Kidney epithelial cell (primary cell): ENCODE data around the gene RNF146. TPM values are rescaled to one million over a fixed set of nuclear protein-coding genes. Genes with fewer than 3 reads are reported as not detected.
"Not testable (repeated sequence)": the region's sequence is repeated elsewhere in the genome, so short reads cannot be mapped to it uniquely, and the experiment has no call there.

ENCODE experiments used
- DNase-seq: peaks from one replicate; pipeline ENCODE4 v3.0.0-alpha.2; 2010; ENCODE audit warnings: low read depth
- H3K27me3 ChIP-seq: 2 replicates; pipeline ENCODE4 v1.6.0; 2011; ENCODE audit warnings: low read length; ENCODE audit not compliant: control insufficient read depth, insufficient read depth
- H3K36me3 ChIP-seq: 2 replicates; pipeline ENCODE4 v1.5.1; 2011; ENCODE audit warnings: low read length; ENCODE audit not compliant: control insufficient read depth, insufficient read depth
- H3K4me3 ChIP-seq: 2 replicates; pipeline ENCODE4 v1.5.1; 2011; ENCODE audit warnings: low read depth, mild to moderate bottlenecking, control low read depth, low read length
- CTCF ChIP-seq: IDR thresholded peaks from 2 replicates; pipeline ENCODE4 v1.5.1; 2011; ENCODE audit warnings: mild to moderate bottlenecking, moderate library complexity, low read length, control low read depth, inconsistent platforms; ENCODE audit not compliant: insufficient read depth, poor library complexity, severe bottlenecking
- total RNA-seq: library from RNA; depleted of rRNA; stranded (reverse); fragments of >200 nt; gene quantifications from 2 replicates; pipeline ENCODE4 v1.2.3, GENCODE V29; 2015

Gene RNF146, protein sequence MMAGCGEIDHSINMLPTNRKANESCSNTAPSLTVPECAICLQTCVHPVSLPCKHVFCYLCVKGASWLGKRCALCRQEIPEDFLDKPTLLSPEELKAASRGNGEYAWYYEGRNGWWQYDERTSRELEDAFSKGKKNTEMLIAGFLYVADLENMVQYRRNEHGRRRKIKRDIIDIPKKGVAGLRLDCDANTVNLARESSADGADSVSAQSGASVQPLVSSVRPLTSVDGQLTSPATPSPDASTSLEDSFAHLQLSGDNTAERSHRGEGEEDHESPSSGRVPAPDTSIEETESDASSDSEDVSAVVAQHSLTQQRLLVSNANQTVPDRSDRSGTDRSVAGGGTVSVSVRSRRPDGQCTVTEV
- 33.1 and 36.2 TPM in 2 replicates for total RNA-seq

GRCh38 chr6:127266178-127266891, at the start of gene RNF146:
RNF146 (plus strand) TSS chr6:127266864; CDS start chr6:127280339, 13,475 bp downstream.
- Histone ChIP-seq H3K4me3 (peak within 1 kb of the TSS; percentile 100), H3K27me3 (no peaks in the 10 kb centered on the region), H3K36me3 (no peaks in the 10 kb centered on the region)
- peak; percentile 75 for TF ChIP-seq CTCF
- peak; percentile 61 for DNase-seq

- TF ChIP-seq CTCF = no peak
- DNase-seq = no peak
- H3K27me3 ChIP-seq = no peaks in the 10 kb centered on the region
- H3K36me3 ChIP-seq = no peaks in the 10 kb centered on the region
- H3K4me3 ChIP-seq = no peak overlapping the region
Observed at GRCh38 chr6:127219869-127220268, 46.8 kb upstream of the RNF146 start.

DNA sequence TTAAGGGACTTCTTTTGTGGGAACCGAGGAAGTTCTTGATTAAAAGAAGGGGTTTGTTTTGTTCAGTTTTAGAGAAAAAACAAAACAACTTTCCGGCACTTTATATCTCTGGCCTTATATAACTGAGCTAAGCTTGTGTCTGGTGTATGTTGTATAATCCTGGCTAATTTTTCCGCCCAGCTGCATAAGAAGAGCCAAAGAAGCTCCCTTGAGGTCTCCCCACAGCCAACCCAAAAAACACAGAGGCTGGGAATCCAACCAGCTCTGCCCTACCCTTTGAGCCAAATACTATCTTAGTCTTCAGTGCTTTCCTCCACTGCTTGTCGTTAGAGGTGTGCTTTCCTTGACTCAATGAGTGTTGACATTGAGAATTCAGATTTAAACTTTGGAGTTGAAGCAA, 45.5 kb upstream of the RNF146 start:
- Histone ChIP-seq H3K36me3 (no peaks in the 10 kb centered on the region), H3K4me3 (no peak overlapping the region), H3K27me3 (no peaks in the 10 kb centered on the region)
- TF ChIP-seq CTCF = no peak
- no peak for DNase-seq

- no peaks in the 10 kb centered on the region for H3K36me3 ChIP-seq
- no peaks in the 10 kb centered on the region for H3K27me3 ChIP-seq
- DNase-seq = no peak
- H3K4me3 ChIP-seq = no peak overlapping the region
- no peak for TF ChIP-seq CTCF
Observed at GRCh38 chr6:127222418-127222817, 44.2 kb upstream of the RNF146 start.

DNA sequence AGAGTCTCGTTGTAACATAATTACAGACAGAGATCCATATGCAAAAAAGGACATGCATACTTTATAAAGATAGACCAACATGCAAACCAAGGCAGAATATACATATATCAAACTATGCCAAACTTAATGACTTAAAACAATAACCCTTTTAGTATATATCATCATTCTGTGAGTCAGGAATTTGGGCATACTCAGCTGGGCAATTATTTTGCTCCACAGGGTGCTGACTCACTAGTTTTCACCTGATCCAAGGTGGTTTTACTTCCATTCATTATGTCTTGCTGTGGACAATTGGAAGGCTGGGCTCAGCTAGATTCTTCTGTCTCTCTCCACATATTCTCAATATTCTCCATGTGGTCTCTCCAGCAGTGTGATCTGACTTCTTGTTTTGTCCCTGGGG, 41.2 kb upstream of the RNF146 start:
- Histone ChIP-seq H3K36me3 (no peaks in the 10 kb centered on the region), H3K4me3 (no peak overlapping the region), H3K27me3 (no peaks in the 10 kb centered on the region)
- no peak for DNase-seq
- no peak for TF ChIP-seq CTCF

- not testable (repeated sequence) for DNase-seq, H3K36me3 ChIP-seq, H3K4me3 ChIP-seq, H3K27me3 ChIP-seq
Observed at GRCh38 chr6:127233819-127234218, 32.8 kb upstream of the RNF146 start.
